ENCODE measurements around the gene GABRD.
"Not testable (repeated sequence)": the region's sequence is repeated elsewhere in the genome, so short reads cannot be mapped to it uniquely, and the experiment has no call there.

Gene GABRD, protein sequence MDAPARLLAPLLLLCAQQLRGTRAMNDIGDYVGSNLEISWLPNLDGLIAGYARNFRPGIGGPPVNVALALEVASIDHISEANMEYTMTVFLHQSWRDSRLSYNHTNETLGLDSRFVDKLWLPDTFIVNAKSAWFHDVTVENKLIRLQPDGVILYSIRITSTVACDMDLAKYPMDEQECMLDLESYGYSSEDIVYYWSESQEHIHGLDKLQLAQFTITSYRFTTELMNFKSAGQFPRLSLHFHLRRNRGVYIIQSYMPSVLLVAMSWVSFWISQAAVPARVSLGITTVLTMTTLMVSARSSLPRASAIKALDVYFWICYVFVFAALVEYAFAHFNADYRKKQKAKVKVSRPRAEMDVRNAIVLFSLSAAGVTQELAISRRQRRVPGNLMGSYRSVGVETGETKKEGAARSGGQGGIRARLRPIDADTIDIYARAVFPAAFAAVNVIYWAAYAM

DNA sequence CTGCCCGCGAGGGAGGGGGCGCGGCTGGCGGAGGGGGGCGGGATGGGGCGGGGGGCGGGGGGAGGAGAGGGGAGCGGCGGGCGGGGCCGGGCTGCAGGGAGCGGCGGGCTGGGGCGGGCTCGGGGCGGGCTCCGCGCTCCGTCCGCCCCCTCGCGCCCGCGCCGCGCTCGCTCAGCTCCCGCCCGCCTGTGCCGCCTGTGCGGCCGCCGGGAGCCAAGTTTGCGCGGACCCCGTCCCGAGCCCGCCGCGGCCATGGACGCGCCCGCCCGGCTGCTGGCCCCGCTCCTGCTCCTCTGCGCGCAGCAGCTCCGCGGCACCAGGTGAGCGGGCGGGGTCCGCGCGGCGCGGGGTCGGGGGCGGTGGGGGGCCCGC, at the start of gene GABRD:
Gene GABRD (plus strand): TSS at position 174 of the 372 bp plus-strand sequence. CDS start 79 bp downstream, at position 253.
- peak in 2 of 56 donors; percentile 20 to 43 for DNase-seq

DNA sequence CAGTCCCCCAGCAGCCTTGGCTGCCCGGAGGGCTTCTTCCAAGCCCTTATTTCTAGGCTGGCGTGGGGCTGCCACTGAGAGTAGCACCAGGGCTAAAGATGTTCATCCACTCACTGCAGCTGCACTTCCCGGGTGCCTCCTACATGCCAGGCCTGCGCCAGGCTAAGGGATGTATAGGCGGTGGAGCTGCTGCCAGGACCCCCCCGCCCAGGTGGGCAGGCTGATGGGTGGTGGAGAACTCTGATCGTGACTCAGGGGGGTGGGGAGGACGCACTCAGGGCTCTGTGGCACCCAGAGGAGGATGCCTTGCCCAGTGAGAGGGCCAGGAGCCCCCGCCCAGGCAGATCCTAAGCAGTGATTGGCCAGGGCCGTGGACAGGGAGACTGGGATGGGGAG, 49.6 kb upstream of the GABRD start:
- DNase-seq: no peak

DNA sequence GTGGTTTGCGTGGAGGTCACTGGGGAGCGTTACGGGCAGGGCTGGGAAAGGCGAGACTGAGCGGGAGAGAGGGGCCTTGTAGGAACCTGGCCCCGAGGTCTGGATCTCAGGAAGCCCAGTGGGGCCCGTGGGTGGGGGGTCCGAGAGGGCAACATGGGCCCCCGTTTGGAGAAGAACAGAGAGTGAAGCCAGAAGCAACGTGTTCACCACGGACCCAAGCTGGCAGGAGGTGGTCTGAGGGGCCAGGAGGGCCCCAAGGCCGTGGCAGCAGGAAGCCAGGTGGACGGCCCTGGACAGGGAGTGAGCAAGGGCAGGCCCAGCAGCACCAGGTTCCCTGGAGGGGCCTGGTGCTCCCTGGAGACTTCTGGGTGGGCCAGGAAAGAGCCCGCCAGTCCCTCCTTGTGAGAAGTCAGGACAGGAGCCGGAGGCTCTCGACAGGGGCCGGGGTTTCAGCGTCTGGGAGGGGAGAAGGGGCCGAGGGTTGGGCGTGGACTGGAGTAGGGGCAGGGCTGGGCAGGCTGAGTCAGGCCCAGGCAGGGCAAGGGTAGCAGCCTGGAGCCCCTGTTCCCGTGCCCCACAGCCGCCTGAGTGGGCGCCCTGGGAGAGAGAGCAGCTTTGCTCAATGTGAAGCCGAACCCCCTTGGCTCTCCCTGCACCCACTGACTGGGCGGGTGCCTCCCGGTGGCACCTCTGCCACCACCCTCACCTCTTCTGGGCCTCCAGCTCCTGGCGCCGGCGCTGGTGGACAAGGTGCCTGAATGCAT, 49.0 kb upstream of the GABRD start:
- no peak for DNase-seq

DNA sequence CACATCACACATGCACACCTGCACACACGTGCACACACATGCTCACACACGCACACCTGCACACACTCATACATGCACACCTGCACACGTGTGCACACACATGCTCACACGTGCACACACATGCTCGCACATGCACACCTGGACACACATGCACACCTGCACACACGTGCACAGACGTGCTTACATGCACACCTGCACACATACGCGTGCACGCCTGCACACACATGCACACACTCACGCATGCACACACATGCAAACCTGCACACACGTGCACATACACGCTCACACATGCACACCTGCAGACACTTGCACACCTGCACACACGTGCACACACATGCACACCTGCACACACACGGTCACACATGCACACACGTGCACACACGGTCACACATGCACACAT, 48.1 kb upstream of the GABRD start:
- DNase-seq: no peak

DNA sequence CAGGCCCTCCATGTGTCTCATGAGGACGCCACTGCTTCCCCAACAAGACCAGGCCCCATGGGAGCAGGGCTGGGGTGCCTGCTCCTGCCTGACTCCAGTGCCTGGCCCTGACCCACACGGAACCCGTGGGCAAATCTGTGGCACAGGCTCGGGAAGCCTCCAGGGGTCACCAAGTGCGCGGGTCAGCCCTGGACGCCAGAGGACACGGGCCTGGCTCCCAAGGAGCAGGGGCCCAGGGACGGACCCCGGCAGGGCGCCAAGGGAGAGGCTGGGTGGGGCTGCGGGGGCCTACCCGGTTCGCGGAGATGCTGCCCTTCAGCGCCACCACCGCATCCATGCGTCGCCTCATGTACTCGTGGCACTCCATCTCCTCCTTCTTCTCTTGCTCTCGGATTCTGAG, 47.5 kb upstream of the GABRD start:
- DNase-seq: no peak

DNA sequence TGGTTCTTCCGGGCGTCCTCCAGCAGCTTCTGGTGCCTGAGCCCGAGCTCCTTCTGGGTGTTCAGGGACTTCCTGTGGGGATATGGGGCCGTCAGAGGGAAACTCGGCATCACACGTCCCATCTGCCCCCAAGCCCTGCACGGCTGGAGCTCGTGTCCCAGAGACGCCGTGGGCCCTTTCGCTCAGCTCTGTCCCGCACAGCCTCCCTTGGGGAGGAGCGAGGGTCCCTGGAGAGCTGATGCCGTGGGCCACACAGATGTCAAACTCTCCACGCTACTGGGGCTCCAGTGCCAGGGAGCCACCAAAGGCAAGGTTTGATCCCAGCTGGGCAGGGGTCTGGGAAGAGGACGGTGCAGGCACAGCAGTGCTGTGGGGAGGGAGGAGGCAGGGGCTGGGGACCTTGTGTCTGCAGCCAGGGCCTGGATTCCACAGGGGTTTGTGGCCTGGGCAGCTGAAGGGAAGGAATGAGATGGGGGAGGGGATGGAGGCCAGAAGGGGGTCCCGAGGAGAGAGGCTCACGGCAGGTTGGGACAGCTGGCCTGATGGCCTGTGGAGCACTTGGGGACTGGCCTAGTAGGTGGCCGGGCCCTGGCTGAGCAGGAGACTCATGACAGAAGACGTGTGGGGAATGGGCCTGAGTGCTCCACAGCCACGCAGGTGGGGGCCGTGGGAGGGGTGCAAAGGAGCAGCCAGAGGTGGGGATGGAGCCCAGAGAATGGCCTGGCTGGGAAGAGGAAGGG, 46.0 kb upstream of the GABRD start:
- DNase-seq: no peak

DNA sequence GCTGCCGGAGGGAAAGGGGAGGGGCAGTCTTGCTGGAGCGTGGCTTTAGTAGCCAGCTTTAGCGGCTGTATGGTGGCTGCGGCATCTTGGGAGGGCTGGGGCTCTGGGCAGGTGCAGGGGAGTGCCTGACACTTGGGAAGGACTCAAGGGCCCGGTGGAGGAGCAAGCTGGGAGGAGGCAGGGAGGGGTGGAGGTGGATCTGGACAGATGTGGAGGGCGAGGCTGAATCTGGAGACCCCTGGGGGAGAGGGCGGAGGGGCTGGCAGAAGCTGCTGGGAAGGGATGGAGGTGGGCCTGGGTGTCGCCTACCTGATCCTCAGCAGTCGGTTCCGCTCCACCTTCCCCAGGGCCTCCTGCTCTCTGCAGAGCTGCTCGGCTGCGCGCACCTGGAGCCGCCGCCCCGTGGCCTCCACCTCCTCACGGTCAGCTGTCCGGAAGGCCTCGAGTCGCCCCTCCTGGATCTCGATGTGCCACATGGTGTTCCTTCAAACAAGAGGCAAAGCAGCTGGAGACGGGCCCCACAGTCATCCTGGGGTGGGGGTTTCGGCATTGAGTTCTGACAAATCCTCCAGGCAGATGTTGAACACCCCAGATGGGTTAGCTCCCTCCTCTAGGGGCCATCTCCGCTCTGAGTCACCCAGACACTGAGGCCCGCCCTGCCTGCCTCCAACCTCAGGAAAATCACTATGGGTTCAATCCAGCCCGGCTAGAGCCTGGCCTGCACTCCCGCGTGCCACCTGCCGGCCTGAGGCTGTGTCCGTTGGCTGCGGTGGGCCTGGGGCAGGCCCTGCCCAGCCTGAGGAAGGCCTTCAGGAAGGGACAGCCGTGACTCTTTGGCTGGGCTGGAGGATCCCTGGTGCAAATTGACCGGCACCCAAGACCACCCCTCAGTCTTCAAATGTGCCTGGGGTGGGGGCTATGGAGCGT, 45.2 kb upstream of the GABRD start:
- no peak for DNase-seq

DNA sequence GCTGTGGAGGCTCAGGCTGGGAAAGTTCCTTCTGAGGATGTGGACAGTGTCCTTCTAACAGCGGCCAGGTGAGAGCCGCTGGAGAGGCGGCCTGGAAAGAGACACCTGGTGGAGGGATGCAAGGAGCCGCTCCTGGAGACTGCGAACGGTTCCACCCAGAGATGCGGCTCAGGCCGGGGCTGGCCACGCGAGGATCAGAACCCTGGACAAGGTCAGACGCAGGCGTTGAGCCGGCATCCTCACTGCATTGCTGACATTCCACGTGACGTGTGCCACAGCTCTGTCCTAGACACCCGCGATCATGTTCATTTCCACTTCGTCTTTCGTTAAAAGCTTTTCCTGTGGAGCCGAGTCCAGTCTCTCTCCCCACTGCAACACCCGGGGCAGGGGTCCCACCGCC, 44.3 kb upstream of the GABRD start:
- DNase-seq: no peak

DNA sequence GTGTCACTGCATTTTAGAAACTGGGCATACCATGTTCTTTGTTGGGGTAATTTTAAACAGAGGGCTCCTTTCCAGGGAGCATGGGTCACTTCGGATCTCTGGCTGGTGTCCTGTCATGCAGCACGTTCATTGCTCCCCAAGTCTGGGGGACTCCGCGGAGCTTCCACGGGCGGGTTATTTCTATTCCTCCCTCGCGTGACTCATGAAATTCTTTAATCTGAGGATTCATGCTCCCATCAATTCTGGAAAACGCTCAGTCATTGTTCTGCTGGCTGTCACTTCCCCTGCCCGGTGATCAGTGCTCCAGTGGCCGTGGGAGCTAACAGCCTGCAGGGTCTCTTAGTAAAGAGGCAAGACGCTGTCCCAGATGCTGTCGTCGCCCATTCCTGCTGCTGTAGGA, 43.6 kb upstream of the GABRD start:
- DNase-seq: peak in 5 of 56 donors; percentile 9 to 47 (median 20)

DNA sequence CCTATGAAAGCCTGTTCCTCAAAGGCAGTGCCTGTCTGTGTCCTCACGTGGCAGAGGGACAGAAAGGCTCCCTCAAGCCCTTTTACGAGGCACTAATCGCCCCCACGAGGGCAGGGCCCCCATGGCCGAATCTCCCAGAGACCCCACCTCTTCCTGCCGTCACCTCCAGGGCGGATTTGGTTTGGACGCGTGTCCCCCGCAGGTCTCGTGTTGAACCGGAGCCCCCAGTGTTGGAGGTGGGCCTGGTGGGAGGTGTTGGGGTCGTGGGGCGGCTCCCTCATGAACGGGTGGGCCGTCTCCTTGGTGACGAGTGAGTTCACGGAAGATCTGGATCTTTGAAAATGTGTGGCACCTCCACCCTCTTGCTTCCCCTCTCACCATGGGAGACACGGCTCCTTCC, 43.1 kb upstream of the GABRD start:
- DNase-seq: no peak

DNA sequence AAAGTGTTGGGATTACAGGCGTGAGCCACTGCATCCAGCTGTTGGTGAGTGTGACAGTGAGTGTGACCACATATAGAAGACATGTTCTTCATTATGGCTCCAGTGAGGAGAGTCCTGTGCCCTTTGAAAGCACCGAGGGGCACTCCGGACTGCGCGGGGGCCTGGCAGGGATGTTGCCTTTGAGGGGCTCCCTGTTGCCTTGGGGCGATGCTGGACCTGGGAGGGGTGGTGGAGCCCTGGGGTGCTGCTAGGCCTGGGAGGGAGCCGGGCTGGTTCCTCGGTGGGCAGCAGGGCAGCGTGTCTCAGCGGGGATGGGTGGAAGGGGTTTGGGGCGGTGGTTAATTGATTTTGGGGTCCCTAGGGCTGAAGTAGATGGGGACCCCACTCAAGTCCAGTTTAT, 41.0 kb upstream of the GABRD start:
- DNase-seq: no peak

DNA sequence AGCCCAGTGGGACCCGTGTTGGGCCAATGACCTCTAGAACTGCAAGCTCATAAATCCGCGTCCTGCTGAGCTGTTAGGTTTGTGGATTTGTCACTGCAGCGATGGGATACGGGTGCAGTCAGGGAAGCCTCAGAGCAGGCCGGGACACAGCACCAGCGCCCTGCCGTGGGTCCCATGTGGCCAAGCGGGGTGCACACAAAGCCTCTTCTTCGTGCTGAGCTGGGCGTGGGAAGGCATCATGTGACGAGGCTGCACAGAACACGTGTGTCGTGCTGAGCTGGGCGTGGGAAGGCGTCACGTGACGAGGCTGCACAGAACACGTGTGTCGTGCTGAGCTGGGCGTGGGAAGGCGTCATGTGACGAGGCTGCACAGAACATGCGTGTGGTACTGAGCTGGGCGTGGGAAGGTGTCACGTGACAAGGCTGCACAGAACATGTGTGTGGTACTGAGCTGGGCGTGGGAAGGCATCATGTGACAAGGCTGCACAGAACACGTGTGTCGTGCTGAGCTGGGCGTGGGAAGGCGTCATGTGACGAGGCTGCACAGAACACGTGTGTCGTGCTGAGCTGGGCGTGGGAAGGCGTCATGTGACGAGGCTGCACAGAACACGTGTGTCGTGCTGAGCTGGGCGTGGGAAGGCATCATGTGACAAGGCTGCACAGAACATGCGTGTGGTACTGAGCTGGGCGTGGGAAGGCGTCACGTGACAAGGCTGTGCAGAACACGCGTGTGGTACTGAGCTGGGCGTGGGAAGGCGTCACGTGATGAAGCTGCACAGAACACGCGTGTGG, 40.3 kb upstream of the GABRD start:
- not testable (repeated sequence) for DNase-seq

DNA sequence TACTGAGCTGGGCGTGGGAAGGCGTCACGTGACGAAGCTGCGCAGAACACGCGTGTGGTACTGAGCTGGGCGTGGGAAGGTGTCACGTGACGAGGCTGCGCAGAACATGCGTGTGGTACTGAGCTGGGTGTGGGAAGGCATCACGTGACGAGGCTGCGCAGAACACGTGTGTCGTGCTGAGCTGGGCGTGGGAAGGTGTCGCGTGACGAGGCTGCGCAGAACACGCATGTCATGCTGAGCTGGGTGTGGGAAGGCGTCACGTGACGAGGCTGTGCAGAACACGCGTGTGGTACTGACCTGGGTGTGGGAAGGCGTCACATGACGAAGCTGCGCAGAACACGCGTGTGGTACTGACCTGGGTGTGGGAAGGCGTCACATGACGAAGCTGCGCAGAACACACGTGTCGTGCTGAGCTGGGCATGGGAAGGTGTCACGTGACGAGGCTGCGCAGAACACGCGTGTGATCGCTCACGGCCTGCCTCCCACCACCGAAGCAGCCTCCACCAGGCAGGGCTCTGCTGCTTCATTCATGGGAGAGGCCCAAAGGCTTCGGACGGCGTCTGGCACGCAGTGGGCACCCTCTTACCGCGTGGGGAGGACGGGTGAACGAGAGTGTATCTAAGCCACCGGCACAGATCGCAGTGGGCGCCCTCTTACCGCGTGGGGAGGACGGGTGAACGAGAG, 39.5 kb upstream of the GABRD start:
- no peak for DNase-seq

DNA sequence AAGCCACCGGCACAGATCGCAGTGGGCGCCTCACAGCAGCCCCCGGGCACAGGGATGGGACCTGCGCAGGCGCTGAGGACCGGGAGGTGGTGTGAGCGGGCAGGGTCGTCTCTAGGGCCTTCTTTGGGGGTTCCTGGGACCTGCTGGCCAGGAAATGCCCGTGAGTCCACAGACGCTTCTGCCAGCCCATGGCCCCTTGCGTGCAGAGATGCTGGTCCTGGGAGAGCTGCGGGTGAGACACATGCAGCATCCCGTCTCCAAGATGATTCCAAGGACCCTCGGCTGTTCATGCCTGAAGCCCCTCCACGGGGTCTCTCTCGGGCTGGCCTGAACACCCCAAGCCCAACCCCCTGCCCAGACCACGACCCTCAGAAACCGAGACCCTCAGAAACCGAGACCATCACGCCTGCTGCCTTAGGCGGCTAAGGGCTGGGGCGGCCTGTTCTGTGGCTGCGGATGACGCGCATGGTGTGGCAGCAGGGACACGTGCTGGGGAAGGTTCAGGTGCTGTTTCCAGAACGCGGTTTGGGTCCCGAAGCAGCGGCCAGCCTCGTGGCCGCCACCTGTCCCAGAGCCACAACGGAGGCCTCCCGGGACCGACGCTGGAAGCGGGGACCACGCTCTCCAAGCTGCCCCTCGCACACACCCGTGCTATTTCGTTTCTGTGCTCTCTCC, 38.5 kb upstream of the GABRD start:
- no peak for DNase-seq

DNA sequence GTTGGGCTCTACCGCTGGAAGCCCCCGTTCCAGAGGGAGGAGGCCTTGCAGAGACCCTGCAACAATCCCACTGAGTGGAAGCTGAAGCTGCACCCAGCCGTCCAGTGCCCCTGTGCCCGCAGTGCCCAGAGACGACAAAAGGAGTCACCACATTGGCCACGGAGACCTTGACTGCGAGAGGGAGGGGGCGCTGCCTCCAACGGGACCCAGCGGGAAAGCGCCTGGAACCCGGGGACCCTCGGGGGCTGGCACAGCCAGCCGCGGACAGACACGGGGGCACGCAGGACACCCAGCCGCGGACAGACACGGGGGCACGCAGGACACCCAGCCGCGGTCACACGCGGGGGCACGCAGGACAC, 38.0 kb upstream of the GABRD start:
- DNase-seq: no peak

DNA sequence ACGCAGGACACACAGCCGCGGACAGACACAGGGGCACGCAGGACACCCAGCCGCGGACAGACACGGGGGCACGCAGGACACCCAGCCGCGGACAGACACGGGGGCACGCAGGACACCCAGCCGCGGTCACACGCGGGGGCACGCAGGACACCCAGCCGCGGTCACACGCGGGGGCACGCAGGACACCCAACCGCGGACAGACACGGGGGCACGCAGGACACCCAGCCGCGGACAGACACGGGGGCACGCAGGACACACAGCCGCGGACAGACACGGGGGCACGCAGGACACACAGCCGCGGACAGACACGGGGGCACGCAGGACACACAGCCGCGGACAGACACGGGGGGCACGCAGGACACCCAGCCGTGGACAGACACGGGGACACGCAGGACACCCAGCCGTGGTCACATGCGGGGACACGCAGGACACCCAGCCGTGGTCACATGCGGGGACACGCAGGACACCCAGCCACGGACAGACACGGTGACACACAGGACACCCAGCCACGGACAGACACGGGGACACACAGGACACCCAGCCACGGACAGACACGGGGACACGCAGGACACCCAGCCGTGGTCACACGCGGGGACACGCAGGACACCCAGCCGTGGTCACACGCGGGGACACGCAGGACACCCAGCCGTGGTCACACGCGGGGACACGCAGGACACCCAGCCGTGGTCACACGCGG, 37.4 kb upstream of the GABRD start:
- DNase-seq: not testable (repeated sequence)

DNA sequence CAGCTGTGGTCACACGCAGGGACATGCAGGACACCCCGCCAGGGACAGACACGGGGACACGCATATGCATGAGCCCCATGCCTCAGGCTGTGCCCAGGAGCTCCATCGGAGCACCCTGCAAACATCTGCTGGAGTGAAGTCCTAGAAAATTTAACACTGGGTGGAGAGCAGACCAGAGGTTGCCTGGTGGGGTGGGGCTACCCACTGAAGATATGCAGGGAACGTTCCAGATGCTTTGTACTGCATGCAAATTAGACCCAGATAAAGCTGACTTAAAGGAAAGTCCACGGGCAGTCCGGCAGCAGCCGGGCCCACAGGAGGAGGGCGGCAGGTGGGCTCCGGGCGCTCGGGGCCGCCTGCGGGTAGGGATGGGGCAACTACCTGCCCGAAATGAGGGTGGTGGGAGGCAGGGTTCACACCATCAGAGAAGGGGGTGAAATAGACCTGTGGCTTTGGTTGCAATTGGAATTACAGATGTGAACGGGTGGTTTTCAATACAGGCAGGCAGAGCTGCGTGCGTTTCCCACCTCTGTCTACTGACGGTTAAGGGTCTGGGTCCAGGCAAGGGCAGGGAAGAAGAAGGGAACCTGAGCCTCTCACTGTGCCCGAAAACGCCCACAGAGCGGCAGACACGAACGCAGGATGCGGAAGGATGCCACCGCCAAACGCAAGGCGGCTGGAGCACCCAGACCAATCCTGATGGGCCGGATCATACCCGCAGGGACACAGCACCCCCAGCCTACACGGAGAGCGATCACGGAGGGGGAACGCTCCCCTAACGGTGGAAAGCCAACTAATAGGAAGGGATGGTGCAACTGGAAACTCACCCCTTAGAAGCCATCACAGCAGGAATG, 36.5 kb upstream of the GABRD start:
- no peak for DNase-seq
